ENCODE results near the gene MUC6.

The MUC6 gene

GRCh38 chr11:1015826-1016545 lies 20.5 kb downstream of the MUC6 start:
- DNase-seq (ENCODE audit: low read depth): no peak
- TF ChIP-seq CTCF (IDR thresholded peaks at IDR 0.05; ENCODE audit: low read depth, low read length, missing control alignments): no peak
- H3K4me3 ChIP-seq (ENCODE audit: low read depth, low read length): no peak overlapping the region

GRCh38 chr11:1015064-1015463 lies 21.5 kb downstream of the MUC6 start:
- no peak overlapping the region for H3K4me3 ChIP-seq (ENCODE audit: low read depth, low read length)
- no peak for DNase-seq (ENCODE audit: low read depth)
- no peak for TF ChIP-seq CTCF (IDR thresholded peaks at IDR 0.05; ENCODE audit: low read depth, low read length, missing control alignments)

GRCh38 chr11:1014276-1014675 lies 22.2 kb downstream of the MUC6 start:
- no peak for TF ChIP-seq CTCF (IDR thresholded peaks at IDR 0.05; ENCODE audit: low read depth, low read length, missing control alignments)
- H3K4me3 ChIP-seq (ENCODE audit: low read depth, low read length): no peak overlapping the region
- no peak for DNase-seq (ENCODE audit: low read depth)

GRCh38 chr11:1013631-1013935 lies 22.9 kb downstream of the MUC6 start:
- no peak for DNase-seq (ENCODE audit: low read depth)
- no peak overlapping the region for H3K4me3 ChIP-seq (ENCODE audit: low read depth, low read length)
- no peak for TF ChIP-seq CTCF (IDR thresholded peaks at IDR 0.05; ENCODE audit: low read depth, low read length, missing control alignments)

GRCh38 chr11:1012740-1013630 lies 23.5 kb downstream of the MUC6 start:
- no peak for TF ChIP-seq CTCF (IDR thresholded peaks at IDR 0.05; ENCODE audit: low read depth, low read length, missing control alignments)
- no peak for DNase-seq (ENCODE audit: low read depth)
- H3K4me3 ChIP-seq (ENCODE audit: low read depth, low read length): no peak overlapping the region

- no peak overlapping the region for H3K4me3 ChIP-seq (ENCODE audit: low read depth, low read length)
- DNase-seq (ENCODE audit: low read depth): no peak
- no peak for TF ChIP-seq CTCF (IDR thresholded peaks at IDR 0.05; ENCODE audit: low read depth, low read length, missing control alignments)
Measured at GRCh38 chr11:1012291-1012690, 24.2 kb downstream of the MUC6 start.

Data from GM12864 (cell line).